ENCODE results near the gene COL26A1. TPM values are rescaled to one million over a fixed set of nuclear protein-coding genes. Genes with fewer than 3 reads are reported as not detected.

COL26A1 gene
- total and polyA plus RNA-seq, 8 donors: 0.20 to 0.55 (median 0.31) TPM; not detected in 5

GRCh38 chr7:101606498-101606923, 243.8 kb downstream of the COL26A1 start:
- peaks cover 3 to 22% (median 15%) of the 10 kb centered on the region in 4 donors for H3K4me1 ChIP-seq
- 73 to 89% (median 74%) methylated on average over 2 of the region's 2 CpGs; no CpG with 5 or more reads in 1 of the 5 donors for WGBS, 5 donors
- peaks cover 0 to 17% (median 0%) of the 10 kb centered on the region in 3 donors for H3K27me3 ChIP-seq
- no peaks in the 10 kb centered on the region for H3K36me3 ChIP-seq
- TF ChIP-seq POLR2A (IDR thresholded peaks at IDR 0.05) (no peak), CTCF (IDR thresholded peaks at IDR 0.05) (no peak), POLR2AphosphoS5 (IDR thresholded peaks at IDR 0.05) (no peak), EP300 (IDR thresholded peaks at IDR 0.05) (no peak)
- no peak for DNase-seq
- no peak overlapping the region for H3K4me3 ChIP-seq
- no peak overlapping the region for H3K27ac ChIP-seq
- no peaks in the 10 kb centered on the region for H3K9me3 ChIP-seq
- intact Hi-C loops (cut with DNase I; ENCODE audit: low total_unique reads): no loop called here

Small RNAs within 50 kb of the gene (small RNA-seq; reads per million reads assigned to genes)
- gene AC004965.1: 0 reads per million in 4 donors

Other genes with a start within 250 kb of the COL26A1 start
- gene SERPINE1, start 235.8 kb upstream of the COL26A1 start, total RNA-seq: 10 to 100 TPM in 2 of 5 donors, 1 to 10 TPM in 2, under 1 TPM in 1; 0.58 to 25.0 (median 8.4) TPM
- gene SERPINE1, start 235.8 kb upstream of the COL26A1 start, polyA plus RNA-seq: 10 to 100 TPM in 1 of 3 donors, 1 to 10 TPM in 2; 3.2 to 13.6 (median 4.1) TPM
- 10 to 100 TPM in 3 of 5 donors, 1 to 10 TPM in 1, not detected in 1; 2.7 to 54.9 (median 17.6) TPM for gene AP1S1, start 208.4 kb upstream of the COL26A1 start, total RNA-seq
- gene AP1S1, start 208.4 kb upstream of the COL26A1 start, polyA plus RNA-seq: 10 to 100 TPM; 34.7 to 71.2 (median 62.3) TPM
- 1 to 10 TPM in 1 of 5 donors, under 1 TPM in 1, not detected in 3; 0.55 to 5.8 TPM for gene VGF, start 197.3 kb upstream of the COL26A1 start, total RNA-seq
- under 1 TPM in 2 of 3 donors, not detected in 1; 0.15 to 0.75 TPM for gene VGF, start 197.3 kb upstream of the COL26A1 start, polyA plus RNA-seq
- gene NAT16, start 182.6 kb upstream of the COL26A1 start, total RNA-seq: not detected
- under 1 TPM in 1 of 3 donors, not detected in 2; 0.05 TPM for gene NAT16, start 182.6 kb upstream of the COL26A1 start, polyA plus RNA-seq
- 1 to 10 TPM in 2 of 5 donors, not detected in 3; 1.7 to 2.3 TPM for gene MOGAT3, start 161.8 kb upstream of the COL26A1 start, total RNA-seq
- not detected for gene MOGAT3, start 161.8 kb upstream of the COL26A1 start, polyA plus RNA-seq
- 100 to 1,000 TPM in 1 of 5 donors, 10 to 100 TPM in 4; 23.1 to 260 (median 46.7) TPM for gene PLOD3, start 145.3 kb upstream of the COL26A1 start, total RNA-seq
- 10 to 100 TPM; 12.4 to 32.4 (median 30.1) TPM for gene PLOD3, start 145.3 kb upstream of the COL26A1 start, polyA plus RNA-seq
- 100 to 1,000 TPM in 2 of 5 donors, 10 to 100 TPM in 3; 22.8 to 170 (median 61.3) TPM for gene ZNHIT1, start 144.7 kb upstream of the COL26A1 start, total RNA-seq
- gene ZNHIT1, start 144.7 kb upstream of the COL26A1 start, polyA plus RNA-seq: 100 to 1,000 TPM; 117 to 169 (median 165) TPM
- gene CLDN15, start 125.1 kb upstream of the COL26A1 start, total RNA-seq: 100 to 1,000 TPM in 1 of 5 donors, 10 to 100 TPM in 2, 1 to 10 TPM in 2; 1.2 to 131 (median 17.0) TPM
- 1 to 10 TPM; 4.2 to 7.6 (median 4.4) TPM for gene CLDN15, start 125.1 kb upstream of the COL26A1 start, polyA plus RNA-seq
- 100 to 1,000 TPM in 4 of 5 donors, 10 to 100 TPM in 1; 72.4 to 245 (median 192) TPM for gene FIS1, start 117.8 kb upstream of the COL26A1 start, total RNA-seq
- 100 to 1,000 TPM; 193 to 329 (median 284) TPM for gene FIS1, start 117.8 kb upstream of the COL26A1 start, polyA plus RNA-seq
- gene IFT22, start 41.1 kb upstream of the COL26A1 start, total RNA-seq: 10 to 100 TPM in 4 of 5 donors, 1 to 10 TPM in 1; 4.6 to 36.4 (median 13.4) TPM
- gene IFT22, start 41.1 kb upstream of the COL26A1 start, polyA plus RNA-seq: 10 to 100 TPM; 20.5 to 31.2 (median 22.6) TPM

Measured in stomach (tissue), 9 donors.